Testis (tissue), 3 donors: Measurements from ENCODE around the gene NFATC2. TPM values are rescaled to one million over a fixed set of nuclear protein-coding genes. Genes with fewer than 3 reads are reported as not detected.

ENCODE experiments used
- DNase-seq: peaks from one replicate; pipeline ENCODE4 v3.0.0-alpha.2; 2019
- H3K27ac ChIP-seq, 2 donors: fragments of 200-600 bp; sonication (generic); one replicate each; pipeline ENCODE4 v1.5.1; 2019
- H3K27me3 ChIP-seq: fragments of 200-600 bp; sonication (generic); one replicate; pipeline ENCODE4 v1.5.1; 2019
- H3K36me3 ChIP-seq: fragments of 200-600 bp; sonication (generic); one replicate; pipeline ENCODE4 v1.5.1; 2017; ENCODE audit warnings: low read depth; ENCODE audit errors: missing control alignments
- H3K4me1 ChIP-seq: fragments of 200-600 bp; sonication (generic); one replicate; pipeline ENCODE4 v1.5.1; 2019
- H3K4me3 ChIP-seq, 2 donors: fragments of 200-600 bp; sonication (generic); one replicate each; pipeline ENCODE4 v1.5.1; 2017 to 2019
- H3K9me3 ChIP-seq: fragments of 200-600 bp; sonication (generic); one replicate; pipeline ENCODE4 v1.5.1; 2017
- POLR2A ChIP-seq: fragments of 450-650 bp; IDR thresholded peaks from one replicate; pipeline ENCODE4 v1.6.1; 2017; ENCODE audit warnings: antibody characterized with exemption, mild to moderate bottlenecking, moderate library complexity
- WGBS, 2 donors: methylation state at CpG; one replicate each; pipeline ENCODE4 v1.1.5; 2018; 5-methylcytosine and 5-hydroxymethylcytosine counted together
- intact Hi-C: fragments of 100-400 bp; cut with DNase I; formaldehyde crosslinking; loops from one replicate; pipeline ENCODE4 v1.15.1; 2023; ENCODE audit warnings: low total_unique reads
- polyA plus RNA-seq: library from polyadenylated mRNA; stranded (reverse); fragments of 350-450 nt; fragmentation: Illumina TruSeq; extraction: RNeasy Lipid Tissue Mini Kit (QIAGEN cat#74804); gene quantifications from one replicate; pipeline ENCODE4 v1.2.3, GENCODE V29; 2014; ENCODE audit warnings: low read depth, low replicate concordance; ENCODE audit not compliant: insufficient read depth
- total RNA-seq, 2 donors: library from RNA; depleted of rRNA; stranded (reverse); fragments of >200 nt; gene quantifications; one replicate each; pipeline ENCODE4 v1.2.3, GENCODE V29; 2016
- TF ChIP-seq, protein P1 (sequence below), 3 experiments: fragments of 450-650 bp in 2 of 3; fragments of 200-600 bp in 1 of 3; sonication (generic) in 1 of 3; IDR thresholded peaks; one replicate each; pipeline ENCODE4 v1.5.1; 2016 to 2019; ENCODE audit warnings: antibody characterized with exemption in 3 of 3, mild to moderate bottlenecking in 2 of 3, moderate library complexity in 1 of 3

NFATC2 gene
- total and polyA plus RNA-seq, 3 donors from 2014 or later = 5.4 to 7.5 (median 6.5) TPM

DNA sequence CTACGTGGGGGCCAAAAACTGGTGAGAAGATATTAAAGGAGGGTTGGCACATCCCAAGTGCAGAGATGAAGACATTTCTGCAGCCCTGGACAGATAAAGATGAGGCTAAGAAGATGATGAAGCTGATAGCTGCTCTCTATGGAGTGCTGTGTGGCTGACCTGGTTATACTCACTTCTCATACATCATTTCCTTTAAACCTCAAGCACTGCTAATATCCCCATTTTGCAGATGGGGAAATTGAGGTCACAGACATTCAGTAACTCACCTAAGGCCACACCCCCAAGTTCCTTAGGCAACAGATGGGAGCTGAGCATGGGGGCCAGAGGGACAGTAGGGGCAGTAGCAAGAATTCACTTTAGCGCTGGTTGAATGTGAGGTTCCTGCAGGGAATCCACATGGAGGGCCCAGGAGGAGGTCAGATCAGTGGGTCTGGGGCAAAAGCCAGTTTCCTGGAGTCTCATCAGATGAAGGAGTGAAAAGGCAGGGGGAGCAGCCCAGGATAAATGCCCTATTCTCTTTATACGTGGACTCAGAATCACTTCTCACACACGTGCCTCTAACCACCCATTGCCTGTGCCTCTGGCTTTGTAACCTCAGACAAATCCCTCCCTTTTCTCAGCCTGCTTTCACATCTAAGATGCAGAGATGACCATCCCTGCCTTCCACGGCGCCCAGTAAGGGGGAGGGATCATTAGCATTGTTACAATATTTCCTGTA, 125.8 kb downstream of the NFATC2 start:
- Histone ChIP-seq H3K27me3 (no peaks in the 10 kb centered on the region), H3K36me3 (no peaks in the 10 kb centered on the region), H3K4me3 (no peak overlapping the region), H3K4me1 (peaks cover 9% of the 10 kb centered on the region), H3K27ac (no peak overlapping the region), H3K9me3 (no peaks in the 10 kb centered on the region)
- whole genome bisulfite sequencing, 2 donors = 68 to 74% methylated on average over 6 of the region's 6 CpGs
- TF ChIP-seq, protein P1, sequence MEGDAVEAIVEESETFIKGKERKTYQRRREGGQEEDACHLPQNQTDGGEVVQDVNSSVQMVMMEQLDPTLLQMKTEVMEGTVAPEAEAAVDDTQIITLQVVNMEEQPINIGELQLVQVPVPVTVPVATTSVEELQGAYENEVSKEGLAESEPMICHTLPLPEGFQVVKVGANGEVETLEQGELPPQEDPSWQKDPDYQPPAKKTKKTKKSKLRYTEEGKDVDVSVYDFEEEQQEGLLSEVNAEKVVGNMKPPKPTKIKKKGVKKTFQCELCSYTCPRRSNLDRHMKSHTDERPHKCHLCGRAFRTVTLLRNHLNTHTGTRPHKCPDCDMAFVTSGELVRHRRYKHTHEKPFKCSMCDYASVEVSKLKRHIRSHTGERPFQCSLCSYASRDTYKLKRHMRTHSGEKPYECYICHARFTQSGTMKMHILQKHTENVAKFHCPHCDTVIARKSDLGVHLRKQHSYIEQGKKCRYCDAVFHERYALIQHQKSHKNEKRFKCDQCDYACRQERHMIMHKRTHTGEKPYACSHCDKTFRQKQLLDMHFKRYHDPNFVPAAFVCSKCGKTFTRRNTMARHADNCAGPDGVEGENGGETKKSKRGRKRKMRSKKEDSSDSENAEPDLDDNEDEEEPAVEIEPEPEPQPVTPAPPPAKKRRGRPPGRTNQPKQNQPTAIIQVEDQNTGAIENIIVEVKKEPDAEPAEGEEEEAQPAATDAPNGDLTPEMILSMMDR (IDR thresholded peaks at IDR 0.05) = no peak
- no peak for TF ChIP-seq POLR2A
- DNase-seq = no peak
- intact Hi-C loops = no loop called here

DNA sequence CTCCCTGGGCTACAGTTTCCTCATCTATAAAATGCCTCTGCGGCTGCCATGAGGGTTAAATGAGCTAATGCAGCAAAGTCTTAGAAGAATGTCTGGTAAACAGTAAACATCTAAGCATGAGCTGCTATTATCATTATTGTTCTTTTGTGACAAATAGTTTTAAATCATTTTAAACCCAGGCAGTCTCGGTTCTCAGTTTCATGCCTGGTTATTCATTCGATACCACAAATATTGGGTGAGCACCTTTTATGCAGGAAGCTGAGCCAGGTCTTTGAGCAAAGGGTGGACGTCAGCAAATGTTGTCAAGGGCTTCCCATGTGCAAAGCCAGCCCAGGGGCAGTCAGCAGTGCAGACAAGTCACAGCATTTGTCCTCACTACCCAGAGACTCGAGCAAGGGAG, 128.7 kb downstream of the NFATC2 start:
- no peak for DNase-seq
- intact Hi-C loops = no loop called here
- H3K9me3 ChIP-seq = no peaks in the 10 kb centered on the region
- TF ChIP-seq, protein P1 (IDR thresholded peaks at IDR 0.05) = no peak
- no peak for TF ChIP-seq POLR2A
- no peaks in the 10 kb centered on the region for H3K27me3 ChIP-seq
- H3K27ac ChIP-seq = no peak overlapping the region
- no peak overlapping the region for H3K4me3 ChIP-seq
- peaks cover 9% of the 10 kb centered on the region for H3K4me1 ChIP-seq
- WGBS, 2 donors = 86 to 89% methylated on average over 5 of the region's 5 CpGs
- H3K36me3 ChIP-seq = no peaks in the 10 kb centered on the region

DNA sequence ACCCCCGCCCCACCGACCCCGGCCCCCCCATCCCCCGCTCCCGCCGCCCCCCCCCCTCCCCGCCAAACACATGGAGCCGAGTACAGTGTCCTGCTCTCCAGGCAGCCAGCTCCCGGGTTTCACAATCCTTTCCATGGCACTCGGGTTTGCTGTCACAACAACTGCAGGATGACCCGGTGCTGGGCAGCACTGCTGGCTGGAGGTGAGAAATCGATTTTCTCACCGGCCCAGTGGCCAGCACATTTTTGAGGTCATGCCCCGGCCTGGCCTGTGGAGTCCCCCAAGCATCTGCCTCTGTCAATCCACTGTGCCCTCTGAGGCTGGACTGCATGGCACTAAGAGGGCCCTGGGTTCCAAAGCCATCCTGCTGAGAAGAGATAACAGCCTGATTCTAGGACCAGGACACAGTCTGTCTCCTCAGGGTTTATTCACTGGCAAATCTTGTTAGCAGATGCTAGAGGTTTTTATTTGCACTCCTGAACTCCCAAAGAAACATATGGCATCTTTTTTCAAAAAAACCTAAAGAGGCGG, 129.5 kb downstream of the NFATC2 start:
- no peak overlapping the region for H3K27ac ChIP-seq
- WGBS, 2 donors = 55 to 72% methylated on average over 5 to 14 of the region's 15 CpGs
- TF ChIP-seq, protein P1 (IDR thresholded peaks at IDR 0.05) = no peak
- no peak for TF ChIP-seq POLR2A

DNA sequence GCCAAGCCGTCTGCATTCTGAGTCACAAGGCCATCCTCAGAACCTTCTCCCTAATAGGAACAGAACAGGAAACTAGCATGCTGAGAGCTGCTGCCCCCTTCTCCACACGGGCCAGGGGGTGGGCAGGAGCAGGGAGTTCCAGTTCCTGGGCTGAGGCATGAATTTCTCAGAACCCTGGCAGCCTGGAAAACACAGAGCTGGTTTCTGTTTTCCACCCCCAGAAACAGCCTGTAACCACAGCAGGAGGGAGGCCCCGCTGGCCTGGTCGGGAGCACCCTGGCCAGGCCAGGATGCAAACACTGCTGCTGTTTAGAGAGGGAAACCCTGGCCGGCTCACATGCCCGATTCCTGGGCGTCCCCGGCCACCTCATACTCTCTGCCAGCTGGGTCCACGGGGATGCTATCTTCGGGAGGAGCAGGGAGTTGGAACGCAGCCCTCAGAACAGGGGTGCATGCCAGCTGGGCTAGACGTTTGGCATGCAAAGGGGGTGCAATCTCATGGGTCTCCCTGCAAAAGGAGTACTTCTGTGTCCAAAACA, 130.1 kb downstream of the NFATC2 start:
- no peaks in the 10 kb centered on the region for H3K27me3 ChIP-seq
- no peaks in the 10 kb centered on the region for H3K9me3 ChIP-seq
- intact Hi-C loops = no loop called here
- TF ChIP-seq POLR2A = no peak
- TF ChIP-seq, protein P1 (IDR thresholded peaks at IDR 0.05) = no peak
- no peaks in the 10 kb centered on the region for H3K36me3 ChIP-seq
- WGBS, 2 donors = 31 to 39% methylated on average over 11 to 12 of the region's 12 CpGs
- H3K4me1 ChIP-seq = peaks cover 9% of the 10 kb centered on the region
- DNase-seq = no peak
- no peak overlapping the region for H3K27ac ChIP-seq
- H3K4me3 ChIP-seq = no peak overlapping the region

More for the DNA sequence above, 129.5 kb downstream of the NFATC2 start:
- Histone ChIP-seq H3K4me3 (no peak overlapping the region), H3K27me3 (no peaks in the 10 kb centered on the region), H3K36me3 (no peaks in the 10 kb centered on the region), H3K4me1 (peaks cover 9% of the 10 kb centered on the region), H3K9me3 (no peaks in the 10 kb centered on the region)
- intact Hi-C loops = no loop called here
- no peak for DNase-seq
